ENCODE measurements around the gene MRPL38. TPM values are rescaled to one million over a fixed set of nuclear protein-coding genes. Genes with fewer than 3 reads are reported as not detected.

The MRPL38 gene
- polyA plus RNA-seq, result 22.6 and 30.0 TPM in 2 replicates

DNA sequence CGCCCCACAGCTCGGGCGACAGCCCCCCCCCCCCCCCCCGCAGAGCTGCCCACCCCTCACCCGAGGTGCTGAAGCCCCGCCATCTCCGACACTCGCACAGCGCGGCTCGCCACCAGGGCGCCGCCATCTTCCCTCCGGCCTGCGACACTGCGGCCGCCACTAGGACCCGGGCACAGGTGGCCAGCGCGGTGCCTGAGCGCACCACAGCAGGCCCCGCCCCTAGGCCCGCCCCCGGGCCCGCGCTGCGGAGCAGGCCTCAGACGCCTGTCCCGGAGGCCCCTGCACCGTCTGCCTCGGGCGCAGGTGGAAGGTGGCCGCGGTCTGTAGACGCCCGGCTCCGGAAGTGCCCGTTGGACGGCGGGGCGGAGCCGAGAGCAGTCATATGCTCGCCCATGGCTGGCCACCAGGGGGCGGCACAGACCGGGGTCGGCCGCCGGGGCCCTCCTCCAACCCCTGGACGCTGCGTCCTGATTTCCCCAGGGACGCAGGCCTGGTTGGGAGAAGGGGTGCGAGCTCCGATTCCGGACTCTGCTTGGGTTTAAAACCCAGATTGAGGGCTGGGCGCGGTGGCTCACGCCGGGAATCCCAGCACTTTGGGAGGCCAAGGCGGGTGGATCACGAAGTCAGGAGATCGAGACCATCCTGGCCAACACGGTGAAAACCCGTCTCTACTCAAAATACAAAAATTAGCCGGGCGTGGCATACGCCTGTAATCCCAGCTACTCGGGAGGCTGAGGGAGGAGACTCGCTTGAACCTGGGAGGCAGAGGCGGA, at the start of gene MRPL38:
Gene MRPL38, minus strand, starts transcription at position 136 of the 773 bp plus-strand sequence. Its CDS starts 9 bp downstream, at position 127.

DNA sequence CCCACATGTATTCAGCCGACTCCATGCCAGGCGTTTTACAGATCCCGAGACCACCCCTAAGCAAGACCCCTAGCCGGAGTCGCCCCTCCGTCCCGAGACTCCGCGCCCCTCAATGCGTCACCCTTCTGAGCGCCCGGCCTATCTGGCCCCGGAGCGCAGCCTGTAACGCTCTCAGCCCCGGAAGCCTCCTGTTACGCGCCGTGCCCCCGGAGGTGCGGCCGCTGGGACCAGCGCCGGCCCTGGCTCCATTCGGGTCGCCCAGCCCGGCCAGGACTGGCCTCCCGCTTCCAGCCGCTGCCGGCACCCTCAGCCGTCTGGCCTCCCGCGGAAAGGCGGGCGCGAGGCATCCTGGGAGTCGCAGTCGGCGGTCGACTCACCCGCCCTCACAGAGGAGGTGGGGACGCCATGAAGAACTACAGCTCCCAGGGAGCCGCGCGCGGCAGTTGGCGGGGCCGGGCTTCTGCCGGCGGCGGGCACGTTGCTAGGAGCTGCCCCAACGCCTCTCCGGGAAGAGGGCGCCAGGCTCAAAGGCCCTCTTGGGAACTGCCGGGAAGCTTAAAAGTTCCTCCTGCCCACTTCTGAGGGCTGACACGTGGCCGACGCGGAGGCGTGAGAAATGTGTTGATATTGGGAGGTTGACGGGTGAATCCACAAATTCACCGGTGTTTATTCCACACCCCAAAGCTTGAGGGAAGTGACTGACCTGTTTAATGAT, 36.2 kb upstream of the MRPL38 start, which contains the start of gene FBF1:
Gene FBF1, minus strand, starts transcription at position 316 of the 715 bp plus-strand sequence. CDS start 2,893 bp downstream, outside the sequence.

DNA sequence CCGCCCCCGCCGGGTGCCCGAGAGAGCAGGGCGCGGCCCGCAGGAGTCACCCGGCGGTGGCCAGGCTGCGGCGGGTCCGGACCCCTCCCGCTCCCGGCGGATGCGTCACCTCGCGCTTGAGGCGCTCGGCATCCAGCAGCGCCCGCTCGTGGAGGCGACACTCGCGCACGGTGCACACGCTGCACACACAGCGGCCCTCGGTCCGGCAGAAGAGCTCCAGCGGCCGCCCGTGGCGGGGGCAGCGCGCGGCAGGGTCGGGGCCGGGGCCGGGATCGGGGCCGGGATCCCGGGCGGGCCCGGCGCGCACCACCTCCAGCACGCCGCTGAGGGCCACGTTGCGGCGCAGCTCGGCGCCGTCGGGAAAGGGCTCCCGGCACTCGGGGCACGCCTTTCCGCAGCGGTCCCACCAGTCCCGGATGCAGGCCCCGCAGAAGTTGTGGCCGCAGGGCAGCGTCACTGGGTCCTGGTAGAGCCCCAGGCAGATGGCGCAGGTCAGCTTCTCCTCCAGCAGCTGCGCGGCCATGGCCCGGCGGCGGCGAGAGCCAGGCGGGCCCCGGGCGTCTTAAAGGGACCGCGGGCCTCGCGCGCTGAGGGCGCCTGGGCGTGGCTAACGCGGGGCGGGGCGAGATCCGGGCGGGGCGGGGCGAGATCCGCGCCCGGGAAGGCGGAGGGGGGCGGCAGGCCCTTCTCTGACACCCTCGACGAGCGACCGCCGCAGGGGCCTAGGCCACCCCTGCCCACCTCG, 8.1 kb downstream of the MRPL38 start, which contains the start of gene TRIM65:
Gene TRIM65, minus strand, starts transcription at position 537 of the 745 bp plus-strand sequence. Its CDS starts 14 bp downstream, at position 523.

DNA sequence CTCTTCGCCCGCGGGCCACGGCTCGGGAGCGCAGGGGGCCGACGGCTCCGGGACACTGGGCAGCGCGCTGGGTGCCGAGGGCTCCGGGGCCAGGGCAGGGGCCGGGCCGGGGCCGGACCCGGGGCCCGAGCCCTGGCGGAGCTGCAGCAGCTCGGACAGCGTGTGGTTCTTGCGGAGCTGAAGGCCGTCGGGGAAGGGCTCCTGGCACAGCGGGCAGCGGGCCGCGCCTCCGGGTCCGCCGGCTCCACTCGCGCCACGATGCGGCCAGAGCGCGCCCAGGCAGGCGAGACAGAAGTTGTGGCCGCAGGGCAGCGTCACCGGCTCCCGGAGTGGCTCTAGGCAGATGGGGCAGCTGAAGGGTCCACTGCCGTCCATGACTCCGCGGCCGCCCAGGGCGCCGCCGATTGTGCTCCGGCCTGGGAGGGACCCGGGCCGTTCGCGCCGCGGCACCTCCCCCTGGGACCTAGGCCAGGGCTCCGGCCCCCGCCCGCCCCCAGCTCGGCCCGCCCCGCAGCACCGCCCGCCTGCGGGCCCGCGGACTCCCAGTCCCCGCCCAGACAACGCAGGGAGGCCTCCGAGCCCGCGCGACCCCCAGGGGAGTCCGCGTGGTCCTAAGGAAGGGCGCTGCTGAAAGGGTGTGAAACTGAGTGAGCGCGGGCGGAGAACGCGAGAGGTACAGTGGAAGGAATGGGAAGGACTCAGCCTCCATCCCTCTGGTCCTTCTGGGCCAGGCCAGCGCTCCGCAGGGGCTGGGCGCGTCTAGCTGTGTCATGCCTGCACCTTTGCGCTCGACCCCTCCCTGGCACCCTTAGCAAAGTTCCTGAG, 26.3 kb downstream of the MRPL38 start, which contains the start of gene TRIM47:
Gene TRIM47, minus strand, starts transcription at position 408 of the 825 bp plus-strand sequence. Its CDS starts 33 bp downstream, at position 375.

DNA sequence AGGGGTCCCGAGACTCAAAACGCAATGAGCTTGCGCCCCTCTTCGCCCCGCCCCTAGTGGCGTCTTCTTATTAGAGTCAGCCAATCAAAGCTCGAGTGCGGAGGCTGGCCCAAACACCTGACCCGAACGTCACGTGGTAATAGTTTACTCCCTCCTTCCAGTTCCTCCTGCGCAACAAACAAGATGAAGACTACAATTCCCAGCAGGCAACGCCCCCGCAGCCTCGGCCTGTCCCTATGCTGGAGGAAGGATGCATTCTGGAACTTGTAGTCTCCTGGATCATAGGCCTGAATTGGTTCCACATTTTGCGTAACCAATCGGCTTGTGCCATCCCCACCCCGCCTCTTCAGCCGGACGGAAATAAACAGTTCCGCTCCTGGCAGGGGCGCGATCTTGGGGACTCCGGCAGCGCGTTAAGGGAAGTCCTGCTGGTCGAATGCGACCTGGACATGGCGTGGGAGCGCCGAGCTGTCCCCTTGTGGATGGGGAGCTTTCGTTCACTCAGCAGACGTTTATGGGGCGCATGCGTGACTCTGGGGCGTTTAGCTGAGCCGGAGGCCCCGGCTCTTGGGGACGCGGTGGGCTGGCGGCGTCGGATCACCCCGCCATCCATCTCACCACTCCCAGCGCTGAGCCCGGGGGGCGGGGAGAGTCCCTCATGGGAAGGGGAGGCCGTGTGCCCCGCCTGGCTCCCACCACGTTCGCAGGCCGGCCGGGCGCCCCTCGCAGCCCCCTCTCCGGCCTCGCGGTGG, 49.2 kb downstream of the MRPL38 start, which contains the start of gene WBP2:
Gene WBP2, minus strand, starts transcription at position 26 of the 752 bp plus-strand sequence. CDS start 38 bp downstream, outside the sequence.

Other genes with a start within 250 kb of the MRPL38 start
- 8.6 and 9.0 TPM in 2 replicates for gene RECQL5, start 237.7 kb downstream of the MRPL38 start, polyA plus RNA-seq
- gene SAP30BP, start 237.5 kb downstream of the MRPL38 start, polyA plus RNA-seq, result 84.6 and 108 TPM in 2 replicates
- not detected in 2 replicates for gene ITGB4, start 183.4 kb downstream of the MRPL38 start, polyA plus RNA-seq
- gene GALK1, start 139.7 kb downstream of the MRPL38 start, polyA plus RNA-seq, result 1.1 TPM in 1 of 2 replicates, not detected in the other
- 1.2 TPM in 1 of 2 replicates, not detected in the other for gene UNK, start 120.1 kb downstream of the MRPL38 start, polyA plus RNA-seq
- gene UNC13D, start 60.5 kb downstream of the MRPL38 start, polyA plus RNA-seq, result not detected in 2 replicates
- gene WBP2, start 49.5 kb downstream of the MRPL38 start, polyA plus RNA-seq, result 16.8 and 30.4 TPM in 2 replicates
- gene TRIM47, start 26.3 kb downstream of the MRPL38 start, polyA plus RNA-seq, result 3.8 and 5.3 TPM in 2 replicates
- gene TRIM65, start 7.9 kb downstream of the MRPL38 start, polyA plus RNA-seq, result not detected in 2 replicates
- 0.46 and 0.71 TPM in 2 replicates for gene FBF1, start 36.2 kb upstream of the MRPL38 start, polyA plus RNA-seq
- gene ACOX1, start 74.3 kb upstream of the MRPL38 start, polyA plus RNA-seq, result 16.2 and 18.6 TPM in 2 replicates
- 3.4 and 10.1 TPM in 2 replicates for gene TEN1, start 74.4 kb upstream of the MRPL38 start, polyA plus RNA-seq
- 0.29 and 1.8 TPM in 2 replicates for gene CDK3, start 96.0 kb upstream of the MRPL38 start, polyA plus RNA-seq
- 0.39 TPM in 1 of 2 replicates, not detected in the other for gene EVPL, start 122.4 kb upstream of the MRPL38 start, polyA plus RNA-seq
- 26.4 and 28.5 TPM in 2 replicates for gene SRP68, start 167.6 kb upstream of the MRPL38 start, polyA plus RNA-seq
- gene GALR2, start 169.9 kb upstream of the MRPL38 start, polyA plus RNA-seq, result 0.41 TPM in 1 of 2 replicates, not detected in the other
- 0.20 and 0.42 TPM in 2 replicates for gene ZACN, start 174.3 kb upstream of the MRPL38 start, polyA plus RNA-seq
- 21.9 and 24.2 TPM in 2 replicates for gene EXOC7, start 198.9 kb upstream of the MRPL38 start, polyA plus RNA-seq
- not detected in 2 replicates for gene FOXJ1, start 236.4 kb upstream of the MRPL38 start, polyA plus RNA-seq